Skin of body (tissue), 2 donors: ENCODE measurements around the gene RIMBP2. TPM values are rescaled to one million over a fixed set of nuclear protein-coding genes. Genes with fewer than 3 reads are reported as not detected.

Experiments used
- DNase-seq: peaks from one replicate; lab custom pipeline; 2025; lab: John Stamatoyannopoulos, UW
- total RNA-seq: library from RNA; depleted of rRNA; stranded (reverse); fragments of >200 nt; gene quantifications from one replicate; pipeline ENCODE4 v1.2.3, GENCODE V29; 2014

The RIMBP2 gene
- total RNA-seq, 1 donor from 2014 or later: 5.8 TPM

- DNase-seq: no peak
Observed at GRCh38 chr12:130375296-130376287, 340.5 kb downstream of the RIMBP2 start.

GRCh38 chr12:130374083-130374482 is 342.0 kb downstream of the RIMBP2 start:
- no peak for DNase-seq

GRCh38 chr12:130372936-130373335 is 343.2 kb downstream of the RIMBP2 start:
- DNase-seq: no peak

- DNase-seq: no peak
Observed at GRCh38 chr12:130371296-130371695, 344.8 kb downstream of the RIMBP2 start.

GRCh38 chr12:130369816-130370215 is 346.3 kb downstream of the RIMBP2 start:
- DNase-seq: no peak

GRCh38 chr12:130367523-130367922 is 348.6 kb downstream of the RIMBP2 start:
- DNase-seq: no peak

GRCh38 chr12:130367003-130367402 is 349.1 kb downstream of the RIMBP2 start:
- DNase-seq: no peak

- DNase-seq: no peak
Observed at GRCh38 chr12:130366159-130366558, 349.9 kb downstream of the RIMBP2 start.

- no peak for DNase-seq
Observed at GRCh38 chr12:130364578-130364977, 351.5 kb downstream of the RIMBP2 start.

- DNase-seq: no peak
Observed at GRCh38 chr12:130362060-130362459, 354.0 kb downstream of the RIMBP2 start.

- DNase-seq: no peak
Observed at GRCh38 chr12:130357729-130358330, 358.3 kb downstream of the RIMBP2 start.

- no peak for DNase-seq
Observed at GRCh38 chr12:130357241-130357640, 358.9 kb downstream of the RIMBP2 start.

GRCh38 chr12:130356222-130356621 is 359.9 kb downstream of the RIMBP2 start:
- DNase-seq: no peak

GRCh38 chr12:130354407-130354806 is 361.7 kb downstream of the RIMBP2 start:
- no peak for DNase-seq

GRCh38 chr12:130353081-130353480 is 363.0 kb downstream of the RIMBP2 start:
- DNase-seq: no peak

GRCh38 chr12:130351326-130351725 is 364.8 kb downstream of the RIMBP2 start:
- no peak for DNase-seq

- DNase-seq: no peak
Observed at GRCh38 chr12:130350715-130351114, 365.4 kb downstream of the RIMBP2 start.

GRCh38 chr12:130347588-130347987 is 368.5 kb downstream of the RIMBP2 start:
- DNase-seq: no peak
